DMS53 treated with DMSO at 0.1 percent for 48 hours (cell line): ENCODE data around the gene MGST2.
A peak's percentile ranks its signal among the peaks of the same experiment; 100 is the strongest.

Experiments used
- DNase-seq: peaks from one replicate; lab custom pipeline; 2025; ENCODE audit not compliant: unreplicated experiment; lab: John Stamatoyannopoulos, UW

MGST2 gene

DNA sequence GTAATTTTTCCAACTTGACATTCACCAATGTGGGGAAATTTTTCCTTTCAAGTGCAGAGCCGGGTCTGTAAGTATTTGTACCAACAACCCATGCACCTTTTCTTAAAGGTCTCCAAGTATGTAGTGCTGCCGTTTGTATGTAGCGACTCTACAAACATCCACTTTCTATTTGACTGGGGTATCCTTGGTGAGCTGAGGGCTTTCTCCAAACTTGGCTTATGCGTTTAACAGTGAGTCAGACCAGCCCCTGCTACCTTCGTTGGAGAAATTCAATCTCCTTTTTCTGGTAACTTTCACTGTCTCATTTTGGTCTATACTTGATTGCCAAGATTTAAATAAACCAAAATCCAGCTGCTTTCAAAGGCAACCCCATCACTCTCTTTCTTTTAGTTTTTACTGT lies 34.9 kb downstream of the MGST2 start:
- no peak for DNase-seq

DNA sequence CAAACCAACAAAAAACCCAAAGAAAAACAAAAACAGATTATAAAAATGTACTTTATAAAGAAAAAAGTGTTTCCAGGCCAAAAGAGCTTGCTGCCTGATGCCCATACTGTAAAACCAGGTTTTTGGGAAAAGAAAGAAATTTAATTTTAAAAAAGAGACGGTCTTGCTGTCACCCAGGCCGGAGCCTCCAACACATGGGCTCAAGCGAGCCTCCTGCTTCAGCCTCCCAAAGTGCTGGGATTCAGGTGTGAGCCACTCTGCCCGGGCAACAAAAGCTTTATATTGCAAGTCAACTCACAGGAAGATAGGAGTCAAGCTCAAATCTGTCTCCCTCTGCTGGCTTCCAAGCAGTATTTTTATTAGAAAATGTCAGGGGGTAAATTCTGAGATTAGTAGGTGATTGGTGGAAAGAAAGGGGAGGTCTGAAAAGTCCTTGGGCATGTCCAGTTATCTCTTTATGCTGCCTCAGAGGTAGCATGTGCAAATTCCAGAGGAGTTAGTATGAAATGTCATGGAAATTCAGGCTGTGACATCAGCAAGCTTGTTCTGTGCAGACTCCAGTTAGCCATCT lies 39.4 kb downstream of the MGST2 start:
- peak; percentile 8 for DNase-seq

GRCh38 chr4:139709660-139710059 lies 44.0 kb downstream of the MGST2 start:
- DNase-seq = no peak

DNA sequence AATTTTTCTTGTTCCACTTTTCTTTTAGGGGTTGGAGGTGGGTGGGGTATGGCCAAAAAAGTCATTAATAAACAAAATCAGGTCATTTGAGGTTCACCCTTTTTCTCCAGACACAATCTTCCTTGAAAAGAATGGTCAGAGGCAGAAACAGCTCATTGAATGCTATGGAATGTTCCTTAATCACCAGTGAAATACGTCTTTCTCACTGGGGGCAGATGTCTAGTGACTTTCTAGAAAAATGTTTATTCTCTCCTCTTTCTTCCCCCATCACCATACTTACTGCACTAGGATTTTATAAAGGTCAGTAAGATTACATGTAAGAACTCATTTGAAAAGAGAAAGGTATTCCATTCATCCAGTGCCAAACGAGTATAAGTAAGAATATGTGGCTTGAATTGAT lies 44.5 kb downstream of the MGST2 start:
- DNase-seq = no peak

GRCh38 chr4:139711461-139711860 lies 45.8 kb downstream of the MGST2 start:
- DNase-seq = no peak

- DNase-seq = no peak
Measured at GRCh38 chr4:139712882-139713281, 47.3 kb downstream of the MGST2 start.

GRCh38 chr4:139715746-139716391 lies 50.2 kb downstream of the MGST2 start:
- no peak for DNase-seq

GRCh38 chr4:139718358-139718757 lies 52.7 kb downstream of the MGST2 start:
- no peak for DNase-seq

GRCh38 chr4:139718833-139719232 lies 53.2 kb downstream of the MGST2 start:
- DNase-seq = no peak

DNA sequence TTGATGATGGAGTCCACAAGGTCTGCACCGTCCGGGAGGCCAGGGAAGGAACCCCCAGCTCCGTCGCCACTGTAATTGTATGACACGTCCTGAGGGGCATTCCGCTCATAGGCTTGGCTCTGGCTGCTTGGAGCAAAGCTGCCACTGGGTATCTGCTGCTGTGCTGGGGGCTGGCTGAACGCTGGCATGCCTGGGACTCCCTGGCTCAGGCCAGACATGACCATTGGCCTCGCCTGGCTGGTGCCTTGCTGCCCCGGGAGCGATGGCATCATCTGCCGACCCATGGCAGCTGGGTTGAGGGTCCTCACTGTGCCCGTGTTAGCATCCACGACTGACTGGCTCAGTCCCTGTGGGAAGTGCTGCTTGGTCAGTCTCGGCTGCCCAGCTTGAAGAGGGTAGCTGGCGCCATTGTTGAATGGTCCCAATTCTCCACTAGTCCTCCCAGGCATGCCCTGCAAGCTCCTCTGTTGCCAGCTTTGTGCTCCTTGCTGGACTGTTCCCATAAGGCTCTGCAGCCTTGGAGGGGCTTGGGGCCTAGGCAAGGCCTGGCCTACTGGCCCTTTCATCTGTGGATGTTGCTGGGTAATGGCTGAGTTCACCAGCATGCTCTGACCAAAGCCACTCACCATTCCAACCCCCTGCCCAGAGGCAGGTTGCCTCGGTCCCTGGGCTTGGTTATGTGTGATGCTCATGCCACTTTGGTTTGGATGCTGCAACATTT lies 53.9 kb downstream of the MGST2 start:
- no peak for DNase-seq

DNA sequence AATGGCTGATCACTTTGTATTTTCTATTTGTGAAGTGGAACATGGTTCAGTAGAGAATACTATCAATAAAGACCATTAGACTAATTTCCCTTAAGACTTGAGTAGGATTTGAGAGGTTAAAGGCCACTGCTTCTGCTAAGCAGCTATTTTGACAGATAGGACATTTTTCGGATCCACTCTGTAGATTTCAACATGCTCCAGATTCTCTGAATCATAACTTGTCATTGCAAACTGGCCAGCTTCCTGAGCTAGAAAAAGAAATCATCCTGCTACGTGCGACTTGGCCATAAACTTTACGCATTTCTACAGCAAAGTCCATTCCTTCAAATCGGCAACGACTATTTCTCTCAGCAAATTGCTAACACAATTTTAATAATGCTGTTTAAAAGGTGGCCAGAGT lies 55.2 kb downstream of the MGST2 start:
- DNase-seq = no peak

GRCh38 chr4:139721789-139722188 lies 56.2 kb downstream of the MGST2 start:
- no peak for DNase-seq

DNA sequence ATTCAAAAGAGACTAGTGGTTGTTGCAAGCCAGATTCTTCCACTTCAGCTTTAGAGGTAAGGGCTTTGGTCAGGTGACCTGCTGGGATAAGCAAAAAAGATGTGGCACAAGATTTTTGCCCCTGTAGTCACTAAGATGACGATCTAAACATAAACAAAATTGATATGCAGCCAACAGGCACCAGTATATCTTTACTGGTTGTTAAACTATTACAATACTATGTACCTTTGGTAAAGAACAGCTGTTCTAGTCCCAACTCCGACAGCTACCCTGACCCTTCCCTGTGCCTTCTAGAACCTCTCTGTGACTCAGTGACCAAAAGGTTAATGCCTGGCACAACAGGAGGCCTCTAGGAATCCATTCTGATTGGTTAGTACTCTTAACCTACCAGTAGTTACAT lies 59.6 kb downstream of the MGST2 start:
- no peak for DNase-seq

- no peak for DNase-seq
Measured at GRCh38 chr4:139726615-139727014, 61.0 kb downstream of the MGST2 start.

GRCh38 chr4:139728146-139728545 lies 62.5 kb downstream of the MGST2 start:
- DNase-seq = no peak

DNA sequence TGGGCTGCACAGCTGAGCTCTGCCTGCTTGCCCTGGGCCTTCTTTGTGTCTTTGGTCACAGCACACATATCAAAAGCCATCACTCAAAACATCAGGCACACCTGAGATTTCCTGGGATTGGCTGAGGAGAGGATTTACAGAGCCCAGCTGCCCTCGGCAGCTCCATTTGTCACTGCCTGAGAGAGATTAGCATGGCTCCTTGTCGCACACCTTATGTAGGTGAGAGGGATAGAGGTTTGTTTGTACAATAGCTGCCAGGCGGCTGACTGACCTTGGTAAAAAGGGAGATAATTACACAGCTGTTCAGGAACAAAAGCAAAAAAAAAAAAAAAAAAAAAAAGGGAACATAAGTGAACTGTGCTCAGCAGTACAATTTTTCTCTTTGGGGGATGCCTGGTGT lies 63.2 kb downstream of the MGST2 start:
- peak; percentile 87 for DNase-seq

DNA sequence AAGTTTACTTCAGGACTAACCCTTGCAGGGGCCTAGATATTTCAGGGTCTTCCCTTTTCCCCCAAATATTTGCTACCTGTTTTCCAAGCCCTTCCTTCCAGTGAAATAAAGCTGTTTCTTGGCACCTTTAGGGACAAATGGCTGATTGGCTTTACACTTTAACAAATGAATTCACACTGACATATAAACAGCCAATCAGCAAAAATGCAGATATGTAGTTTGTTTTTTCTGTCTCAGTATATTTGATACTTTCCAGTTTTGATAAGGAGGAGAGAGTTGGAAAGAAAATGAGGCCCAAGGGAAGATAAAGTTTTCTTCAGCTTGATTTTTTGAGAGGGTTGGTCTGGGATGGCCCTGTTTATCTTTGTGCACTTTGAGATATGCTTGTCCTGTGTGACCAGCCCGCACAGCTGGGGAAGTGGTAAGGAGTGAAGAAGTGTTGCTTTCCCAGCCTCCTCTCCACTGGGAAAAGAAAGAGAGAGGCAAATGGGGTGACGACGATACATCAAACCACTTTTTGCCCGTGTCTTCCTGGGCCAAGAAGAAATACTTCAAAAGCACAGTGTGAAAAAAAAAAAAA lies 67.5 kb downstream of the MGST2 start:
- DNase-seq = no peak

DNA sequence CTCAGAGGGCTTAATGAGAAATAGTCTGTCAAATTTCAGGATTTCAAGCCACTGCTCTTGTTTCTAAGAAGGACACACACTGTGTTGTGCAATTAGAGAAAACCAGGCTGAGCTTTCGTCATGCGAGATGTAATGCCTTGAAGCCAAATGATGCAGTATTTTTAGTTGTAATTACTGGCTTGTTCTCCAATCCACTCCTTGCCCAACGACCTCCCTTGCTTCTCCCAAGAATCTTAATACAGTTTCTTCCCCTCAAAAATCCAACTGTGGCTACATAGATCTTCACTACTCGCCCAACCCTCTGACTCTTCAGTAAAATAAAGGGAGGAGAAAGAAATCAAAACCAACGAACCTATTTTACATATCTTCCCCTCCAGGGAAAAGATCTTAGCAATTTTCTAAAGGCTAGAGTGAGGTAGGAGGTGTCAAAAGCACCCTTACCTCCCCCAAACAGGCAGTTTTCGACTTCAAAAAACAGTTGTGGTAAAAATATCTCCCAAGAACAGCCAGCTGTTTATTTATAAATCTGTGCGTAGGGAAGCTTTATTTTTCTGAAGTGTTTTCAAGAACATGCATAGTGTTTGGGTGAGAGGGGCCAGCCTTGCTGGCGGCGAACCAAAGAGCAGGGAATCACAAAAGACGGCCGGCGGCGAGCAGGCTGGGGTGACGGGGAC lies 68.7 kb downstream of the MGST2 start:
- no peak for DNase-seq

DNA sequence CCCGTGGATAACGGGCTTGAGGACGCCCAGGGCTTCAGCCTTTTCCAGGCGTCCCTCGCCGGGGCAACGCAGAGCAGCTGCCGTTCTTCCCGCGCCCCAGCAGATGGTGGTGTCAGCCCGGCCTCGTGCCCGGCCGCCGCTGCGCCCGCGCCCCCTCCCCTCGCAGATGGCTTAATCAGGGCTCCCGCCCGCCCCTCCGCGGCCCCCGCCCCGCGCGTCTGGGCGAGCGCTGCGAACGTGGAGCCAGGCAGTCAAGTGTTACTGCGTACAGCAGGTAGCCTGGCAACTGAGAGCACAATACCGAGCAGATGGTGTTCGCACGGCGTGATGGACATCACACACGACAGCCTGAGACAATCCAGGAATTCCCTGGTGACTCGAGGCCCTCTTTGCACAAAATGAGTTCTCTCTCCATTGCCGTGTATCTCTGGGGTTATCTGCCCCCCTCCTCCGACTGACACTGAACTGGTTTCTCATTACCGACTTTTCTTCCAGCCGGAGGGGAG lies 69.3 kb downstream of the MGST2 start:
- DNase-seq = peak; percentile 79

DNA sequence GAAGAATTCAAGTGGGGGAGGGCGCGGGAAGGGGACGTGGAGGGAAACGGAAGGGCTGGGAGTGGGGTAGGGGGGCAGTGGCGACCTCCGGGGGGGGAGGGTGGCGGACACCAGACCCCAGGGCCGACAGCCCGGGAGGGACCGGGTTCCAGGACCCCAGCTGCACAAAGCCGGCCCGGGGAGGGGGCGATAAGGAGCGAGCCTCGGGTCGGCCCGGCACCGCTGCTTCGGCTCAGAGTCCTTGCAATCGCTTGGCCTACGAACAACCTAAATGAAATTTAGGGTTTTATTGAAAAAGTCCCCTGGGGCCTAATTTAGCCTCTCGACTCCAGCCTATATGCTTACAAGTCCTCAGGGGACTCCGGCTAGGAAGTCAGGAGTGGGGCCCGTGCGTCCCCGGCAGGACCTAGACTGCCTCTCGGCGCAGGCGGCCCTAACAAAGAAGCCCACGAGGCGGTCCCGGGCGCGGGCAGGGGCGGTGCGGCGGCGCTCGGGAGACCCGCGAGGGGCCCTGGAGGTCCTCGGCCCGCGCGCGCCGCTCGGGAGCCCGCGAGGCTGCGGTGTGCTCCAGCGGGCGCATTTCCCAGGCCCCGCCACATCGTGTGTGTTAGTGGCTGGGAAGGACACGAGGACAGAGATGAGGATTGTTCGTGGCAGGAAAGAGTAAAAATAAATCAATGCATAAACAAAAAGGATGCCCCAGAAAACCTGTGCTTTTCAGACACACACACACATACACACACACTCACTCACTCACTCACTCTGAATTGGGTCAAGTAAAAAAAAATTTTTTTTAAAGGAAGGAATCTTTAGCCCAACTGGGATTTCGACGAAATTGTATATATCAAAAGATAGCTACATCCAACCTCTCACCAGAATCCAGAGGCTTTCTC lies 70.0 kb downstream of the MGST2 start:
- DNase-seq = no peak
